Inferior parietal cortex (tissue), 1 donor: ENCODE data around the gene DUS2.
"Not testable (repeated sequence)": the region's sequence is repeated elsewhere in the genome, so short reads cannot be mapped to it uniquely, and the experiment has no call there.

Experiments
- DNase-seq: peaks from one replicate; pipeline ENCODE4 v3.0.0-alpha.2; 2016; ENCODE audit errors: extremely low spot score

Gene DUS2

GRCh38 chr16:68022728-68023537, at the start of gene DUS2, which contains the start of gene DDX28:
DUS2 (plus strand) TSS chr16:68023284; CDS start chr16:68038024, 14,740 bp downstream.
DDX28 (minus strand) TSS chr16:68023232; CDS start chr16:68023202, 30 bp downstream.
- peak; percentile 96 for DNase-seq

- DNase-seq, result no peak
Observed at GRCh38 chr16:67975321-67976105, 47.6 kb upstream of the DUS2 start.

GRCh38 chr16:67976205-67976604, 46.9 kb upstream of the DUS2 start:
- no peak for DNase-seq

- DNase-seq, result no peak
Observed at GRCh38 chr16:67977005-67977404, 46.1 kb upstream of the DUS2 start.

- no peak for DNase-seq
Observed at GRCh38 chr16:67977469-67978227, 45.4 kb upstream of the DUS2 start.

- DNase-seq, result no peak
Observed at GRCh38 chr16:67979955-67980678, 43.0 kb upstream of the DUS2 start, which contains the start of gene DPEP3. DPEP3 (minus strand) TSS chr16:67980499; CDS start chr16:67980380, 119 bp downstream.

- no peak for DNase-seq
Observed at GRCh38 chr16:67982011-67982696, 40.9 kb upstream of the DUS2 start.

GRCh38 chr16:67986949-67987348, 36.1 kb upstream of the DUS2 start:
- no peak for DNase-seq

- DNase-seq, result no peak
Observed at GRCh38 chr16:67987460-67988160, 35.5 kb upstream of the DUS2 start.

- no peak for DNase-seq
Observed at GRCh38 chr16:67988675-67989074, 34.4 kb upstream of the DUS2 start.

- DNase-seq, result no peak
Observed at GRCh38 chr16:67989322-67990017, 33.6 kb upstream of the DUS2 start.

GRCh38 chr16:67990018-67990386, 33.1 kb upstream of the DUS2 start:
- no peak for DNase-seq

GRCh38 chr16:67992661-67993206, 30.4 kb upstream of the DUS2 start:
- DNase-seq, result no peak

GRCh38 chr16:67993207-67994039, 29.7 kb upstream of the DUS2 start:
- peak; percentile 58 for DNase-seq

- DNase-seq, result not testable (repeated sequence)
Observed at GRCh38 chr16:67994040-67994408, 29.1 kb upstream of the DUS2 start.

- no peak for DNase-seq
Observed at GRCh38 chr16:67995423-67995822, 27.7 kb upstream of the DUS2 start.

- no peak for DNase-seq
Observed at GRCh38 chr16:67996666-67997065, 26.4 kb upstream of the DUS2 start.

GRCh38 chr16:67998231-67998778, 24.8 kb upstream of the DUS2 start:
- DNase-seq, result not testable (repeated sequence)
